Ovary (tissue), 3 donors: Measurements from ENCODE around the gene CISD3.

Source experiments
- CTCF ChIP-seq, 3 donors: fragments of 450-650 bp in 2 of 3; fragments of 200-600 bp in 1 of 3; IDR thresholded peaks; one replicate each; pipeline versions ENCODE4 v1.5.1 to v1.8.0; 2016 to 2022; ENCODE audit warnings: antibody characterized with exemption in 3 of 3, mild to moderate bottlenecking in 1 of 3
- EP300 ChIP-seq: sonication (generic); formaldehyde crosslinking; IDR thresholded peaks from one replicate; pipeline ENCODE4 v1.6.1; 2017; ENCODE audit warnings: antibody characterized with exemption
- POLR2A ChIP-seq: fragments of 450-650 bp; IDR thresholded peaks from one replicate; pipeline ENCODE4 v1.6.1; 2017; ENCODE audit warnings: antibody characterized with exemption, mild to moderate bottlenecking, moderate library complexity
- donor health status: DM: no; HTN: no; CAD: no.

GRCh38 chr17:38768417-38768816 is 38.3 kb downstream of the CISD3 start:
- TF ChIP-seq CTCF (IDR thresholded peaks at IDR 0.05) (no peak), POLR2A (no peak), EP300 (no peak)
